ENCODE data around the gene NCOA7. TPM values are rescaled to one million over a fixed set of nuclear protein-coding genes. Genes with fewer than 3 reads are reported as not detected.

Gene NCOA7
- total and polyA plus RNA-seq, 9 of the 15 experiments (the other 6 are each of a cell fraction or from before 2014, with no cell fraction given): 5.8 to 14.6 (median 9.3) TPM

- TF ChIP-seq TARDBP (IDR thresholded peaks at IDR 0.05): peak; percentile 56; the same call in 1 of the 2 replicates
- TF ChIP-seq SRSF3 (IDR thresholded peaks at IDR 0.05; ENCODE audit: insufficient read depth, low read length): no peak
- TF ChIP-seq HIVEP1 (CRISPR knock-in tag; IDR thresholded peaks at IDR 0.05): no peak
- TF ChIP-seq, protein P1, sequence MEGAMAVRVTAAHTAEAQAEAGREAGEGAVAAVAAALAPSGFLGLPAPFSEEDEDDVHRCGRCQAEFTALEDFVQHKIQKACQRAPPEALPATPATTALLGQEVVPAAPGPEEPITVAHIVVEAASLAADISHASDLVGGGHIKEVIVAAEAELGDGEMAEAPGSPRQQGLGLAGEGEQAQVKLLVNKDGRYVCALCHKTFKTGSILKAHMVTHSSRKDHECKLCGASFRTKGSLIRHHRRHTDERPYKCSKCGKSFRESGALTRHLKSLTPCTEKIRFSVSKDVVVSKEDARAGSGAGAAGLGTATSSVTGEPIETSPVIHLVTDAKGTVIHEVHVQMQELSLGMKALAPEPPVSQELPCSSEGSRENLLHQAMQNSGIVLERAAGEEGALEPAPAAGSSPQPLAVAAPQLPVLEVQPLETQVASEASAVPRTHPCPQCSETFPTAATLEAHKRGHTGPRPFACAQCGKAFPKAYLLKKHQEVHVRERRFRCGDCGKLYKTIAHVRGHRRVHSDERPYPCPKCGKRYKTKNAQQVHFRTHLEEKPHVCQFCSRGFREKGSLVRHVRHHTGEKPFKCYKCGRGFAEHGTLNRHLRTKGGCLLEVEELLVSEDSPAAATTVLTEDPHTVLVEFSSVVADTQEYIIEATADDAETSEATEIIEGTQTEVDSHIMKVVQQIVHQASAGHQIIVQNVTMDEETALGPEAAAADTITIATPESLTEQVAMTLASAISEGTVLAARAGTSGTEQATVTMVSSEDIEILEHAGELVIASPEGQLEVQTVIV (CRISPR knock-in tag; IDR thresholded peaks at IDR 0.05; ENCODE audit: borderline replicate concordance): no peak
- TF ChIP-seq ARID4B (CRISPR knock-in tag; IDR thresholded peaks at IDR 0.05): no peak
- TF ChIP-seq, protein P2, sequence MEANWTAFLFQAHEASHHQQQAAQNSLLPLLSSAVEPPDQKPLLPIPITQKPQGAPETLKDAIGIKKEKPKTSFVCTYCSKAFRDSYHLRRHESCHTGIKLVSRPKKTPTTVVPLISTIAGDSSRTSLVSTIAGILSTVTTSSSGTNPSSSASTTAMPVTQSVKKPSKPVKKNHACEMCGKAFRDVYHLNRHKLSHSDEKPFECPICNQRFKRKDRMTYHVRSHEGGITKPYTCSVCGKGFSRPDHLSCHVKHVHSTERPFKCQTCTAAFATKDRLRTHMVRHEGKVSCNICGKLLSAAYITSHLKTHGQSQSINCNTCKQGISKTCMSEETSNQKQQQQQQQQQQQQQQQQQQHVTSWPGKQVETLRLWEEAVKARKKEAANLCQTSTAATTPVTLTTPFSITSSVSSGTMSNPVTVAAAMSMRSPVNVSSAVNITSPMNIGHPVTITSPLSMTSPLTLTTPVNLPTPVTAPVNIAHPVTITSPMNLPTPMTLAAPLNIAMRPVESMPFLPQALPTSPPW (CRISPR knock-in tag; IDR thresholded peaks at IDR 0.05): peak; percentile 98
- TF ChIP-seq, protein P3, sequence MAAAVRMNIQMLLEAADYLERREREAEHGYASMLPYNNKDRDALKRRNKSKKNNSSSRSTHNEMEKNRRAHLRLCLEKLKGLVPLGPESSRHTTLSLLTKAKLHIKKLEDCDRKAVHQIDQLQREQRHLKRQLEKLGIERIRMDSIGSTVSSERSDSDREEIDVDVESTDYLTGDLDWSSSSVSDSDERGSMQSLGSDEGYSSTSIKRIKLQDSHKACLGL (CRISPR knock-in tag; IDR thresholded peaks at IDR 0.05; ENCODE audit: borderline replicate concordance, poor library complexity, severe bottlenecking): no peak
- peak; percentile 52 for TF ChIP-seq GABPB1 (CRISPR knock-in tag; IDR thresholded peaks at IDR 0.05)
- TF ChIP-seq NUFIP1 (IDR thresholded peaks at IDR 0.05; ENCODE audit: partially characterized antibody): no peak
- 0 out of 2 replicates have a peak, but pooled peaks have one; percentile 16 for TF ChIP-seq ZBTB43 (CRISPR knock-in tag; IDR thresholded peaks at IDR 0.05)
- TF ChIP-seq FOXJ2 (tag; IDR thresholded peaks at IDR 0.05): no peak
- TF ChIP-seq MXI1 (IDR thresholded peaks at IDR 0.05; ENCODE audit: low read depth, low read length): no peak; the same call in 1 of the 2 replicates
- no peak for TF ChIP-seq ZNF165 (CRISPR knock-in tag; IDR thresholded peaks at IDR 0.05; ENCODE audit: borderline replicate concordance)
- no peak for TF ChIP-seq SPI1 (IDR thresholded peaks at IDR 0.05; ENCODE audit: borderline replicate concordance, low read depth, low read length)
- TF ChIP-seq BCOR (IDR thresholded peaks at IDR 0.05): no peak
- no peak for TF ChIP-seq ZNF232 (CRISPR knock-in tag; IDR thresholded peaks at IDR 0.05)
- TF ChIP-seq ZFP30 (CRISPR knock-in tag; IDR thresholded peaks at IDR 0.05; ENCODE audit: borderline replicate concordance): no peak
These were observed 41.4 kb upstream of the NCOA7 start, which contains the start of gene HEY2 (continued) for GRCh38 chr6:125749173-125749864.
